ENCODE data around the gene SLC38A3. TPM values are rescaled to one million over a fixed set of nuclear protein-coding genes. Genes with fewer than 3 reads are reported as not detected.

SLC38A3 gene
- total RNA-seq, 2 experiments from 2014 or later: 0.22 TPM; not detected in 1

DNA sequence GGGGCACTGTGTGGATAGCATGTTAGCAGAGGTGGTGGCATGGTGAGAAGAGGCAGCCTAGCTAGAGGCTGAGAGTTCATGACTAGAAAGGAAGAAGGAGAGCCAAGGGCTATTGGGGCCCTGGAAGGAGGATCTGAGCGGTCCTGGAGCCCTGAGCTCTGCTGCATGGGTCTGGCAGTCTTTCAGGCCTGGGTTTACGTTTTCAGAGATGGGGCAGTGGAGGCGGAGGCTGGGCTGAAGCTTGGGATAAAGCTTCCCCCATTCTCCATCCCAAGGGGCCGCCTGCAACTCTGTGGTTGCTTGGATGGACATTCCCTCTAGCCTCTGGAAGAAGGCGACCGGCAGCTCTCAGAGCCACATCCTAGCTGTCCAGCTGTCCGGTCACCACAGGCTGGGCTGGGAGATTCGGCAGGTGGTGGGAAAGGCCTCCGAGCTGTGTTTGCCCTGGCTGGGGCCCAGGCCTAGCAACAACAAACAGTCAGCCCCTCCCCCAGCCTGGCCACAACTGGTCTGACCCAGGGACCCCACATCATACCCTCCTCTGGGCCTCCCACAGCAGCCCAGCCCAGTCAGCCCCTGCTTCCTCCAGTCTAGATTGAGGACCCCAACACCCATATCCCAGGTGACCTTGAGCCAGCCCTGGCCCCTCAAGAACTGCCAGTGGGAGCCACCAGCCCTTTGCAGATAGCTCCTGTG is 1.8 kb upstream of the SLC38A3 start:
- Mint-ChIP-seq H3K36me3 (ENCODE audit: low read depth) (no peaks in the 10 kb centered on the region), H3K27me3 (peaks cover 48% of the 10 kb centered on the region), H3K4me3 (no peak overlapping the region), H3K4me1 (ENCODE audit: low read depth) (no peaks in the 10 kb centered on the region), H3K9me3 (no peaks in the 10 kb centered on the region), H3K27ac (no peak overlapping the region)
- no peak for TF ChIP-seq CTCF (IDR thresholded peaks at IDR 0.05)
- ChIA-PET POLR2A (interaction anchor here (0.7 to 1.6 kb wide), 5 partner anchors 9 to 34 kb away, joined by 3 to 6 read pairs (median 3); no protein-coding TSS in a partner anchor), CTCF (interaction anchor here (0.7 to 6.5 kb wide), 8 partner anchors 9 to 56 kb away, joined by 3 to 26 read pairs (median 5); no protein-coding TSS in a partner anchor)
- no peak for DNase-seq
- intact Hi-C loops (cut with micrococcal nuclease): no loop called here
- no peak for ATAC-seq

GRCh38 chr3:50203809-50204803 is 965 bp upstream of the SLC38A3 start:
- no peak for TF ChIP-seq CTCF (IDR thresholded peaks at IDR 0.05)
- H3K4me1 Mint-ChIP-seq (ENCODE audit: low read depth): no peaks in the 10 kb centered on the region
- H3K27ac Mint-ChIP-seq: no peak overlapping the region
- no peak for ATAC-seq
- ChIA-PET POLR2A (interaction anchor here (0.7 to 1.6 kb wide), 5 partner anchors 8 to 33 kb away, joined by 3 to 6 read pairs (median 3); no protein-coding TSS in a partner anchor), CTCF (interaction anchor here (1.5 to 6.5 kb wide), 7 partner anchors 10 to 56 kb away, joined by 4 to 26 read pairs (median 6); no protein-coding TSS in a partner anchor)
- intact Hi-C loops (cut with micrococcal nuclease): no loop called here
- DNase-seq: no peak
- H3K36me3 Mint-ChIP-seq (ENCODE audit: low read depth): no peaks in the 10 kb centered on the region
- no peak overlapping the region for H3K4me3 Mint-ChIP-seq
- H3K9me3 Mint-ChIP-seq: no peaks in the 10 kb centered on the region
- H3K27me3 Mint-ChIP-seq: peaks cover 50% of the 10 kb centered on the region

GRCh38 chr3:50205413-50206276 is 574 bp downstream of the SLC38A3 start:
- TF ChIP-seq CTCF (IDR thresholded peaks at IDR 0.05): no peak
- Mint-ChIP-seq H3K4me1 (ENCODE audit: low read depth) (no peaks in the 10 kb centered on the region), H3K4me3 (no peak overlapping the region), H3K9me3 (no peaks in the 10 kb centered on the region), H3K36me3 (ENCODE audit: low read depth) (no peaks in the 10 kb centered on the region), H3K27ac (no peak overlapping the region), H3K27me3 (peaks cover 48% of the 10 kb centered on the region)
- intact Hi-C loops (cut with micrococcal nuclease): no loop called here
- ChIA-PET POLR2A (interaction anchor here (1.3 to 1.4 kb wide), 2 partner anchors 33 to 68 kb away, joined by 3 read pairs; no protein-coding TSS in a partner anchor), CTCF (interaction anchor here (1.7 to 6.0 kb wide), 2 partner anchors 11 to 41 kb away, joined by 6 to 28 read pairs; no protein-coding TSS in a partner anchor)
- DNase-seq (peak; percentile 61), ATAC-seq (peak; percentile 60)

DNA sequence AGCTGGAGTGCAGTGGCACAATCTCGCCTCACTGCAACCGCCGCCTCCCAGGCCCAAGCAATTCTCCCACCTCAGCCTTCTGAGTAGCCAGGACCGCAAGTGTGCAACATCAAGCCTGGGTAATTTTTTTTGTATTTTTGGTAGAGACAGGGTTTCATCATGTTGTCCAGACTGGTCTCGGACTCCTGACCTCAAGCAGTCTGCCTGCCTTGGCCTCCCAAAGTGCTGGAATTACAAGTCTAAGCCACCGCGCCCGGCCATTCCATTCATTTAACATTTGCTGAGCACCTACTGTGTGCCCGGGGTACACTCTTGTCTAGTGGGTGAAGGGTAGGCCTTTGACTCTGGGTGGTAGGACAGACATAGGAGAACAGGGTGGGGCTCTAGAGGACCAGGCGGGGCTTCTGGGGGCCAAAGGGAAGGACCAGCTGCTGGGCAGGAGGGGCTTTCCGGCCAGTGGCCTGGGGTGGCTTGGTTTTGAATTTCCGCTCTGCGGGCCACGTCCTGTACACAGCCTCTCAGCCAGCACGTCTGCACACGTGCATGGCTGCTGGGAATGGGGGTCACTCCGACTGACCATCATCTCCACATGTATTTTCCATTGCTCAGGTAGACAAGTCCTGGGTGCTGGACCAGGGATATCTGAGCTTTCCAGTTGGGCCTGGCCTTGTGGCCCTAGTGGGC is 2.4 kb downstream of the SLC38A3 start:
- Mint-ChIP-seq H3K36me3 (ENCODE audit: low read depth) (no peaks in the 10 kb centered on the region), H3K27ac (no peak overlapping the region), H3K9me3 (no peaks in the 10 kb centered on the region), H3K4me1 (ENCODE audit: low read depth) (peaks cover 4% of the 10 kb centered on the region), H3K4me3 (no peak overlapping the region), H3K27me3 (peaks cover 39% of the 10 kb centered on the region)
- ATAC-seq: no peak
- intact Hi-C loops (cut with micrococcal nuclease): no loop called here
- POLR2A ChIA-PET: interaction anchor here (1.4 kb wide), 1 partner anchor 70 kb away, joined by 3 read pairs; no protein-coding TSS in a partner anchor
- TF ChIP-seq CTCF (IDR thresholded peaks at IDR 0.05): no peak
- DNase-seq: no peak
- CTCF ChIA-PET: interaction anchor here (1.0 to 6.0 kb wide), 3 partner anchors 13 to 53 kb away, joined by 3 to 28 read pairs (median 4); no protein-coding TSS in a partner anchor

Data from activated CD8-positive, alpha-beta T cell treated with anti-CD3 and anti-CD28 coated beads for 36 hours (primary cell).